ENCODE data around the gene PRF1. TPM values are rescaled to one million over a fixed set of nuclear protein-coding genes. Genes with fewer than 3 reads are reported as not detected.

PRF1 gene
- total RNA-seq, 1 donor from 2014 or later = 3.2 TPM

- intact Hi-C loops (cut with micrococcal nuclease) = no loop called here
- ATAC-seq (no peak), DNase-seq (no peak)
Observed at GRCh38 chr10:70566515-70567290, 35.8 kb downstream of the PRF1 start.

DNA sequence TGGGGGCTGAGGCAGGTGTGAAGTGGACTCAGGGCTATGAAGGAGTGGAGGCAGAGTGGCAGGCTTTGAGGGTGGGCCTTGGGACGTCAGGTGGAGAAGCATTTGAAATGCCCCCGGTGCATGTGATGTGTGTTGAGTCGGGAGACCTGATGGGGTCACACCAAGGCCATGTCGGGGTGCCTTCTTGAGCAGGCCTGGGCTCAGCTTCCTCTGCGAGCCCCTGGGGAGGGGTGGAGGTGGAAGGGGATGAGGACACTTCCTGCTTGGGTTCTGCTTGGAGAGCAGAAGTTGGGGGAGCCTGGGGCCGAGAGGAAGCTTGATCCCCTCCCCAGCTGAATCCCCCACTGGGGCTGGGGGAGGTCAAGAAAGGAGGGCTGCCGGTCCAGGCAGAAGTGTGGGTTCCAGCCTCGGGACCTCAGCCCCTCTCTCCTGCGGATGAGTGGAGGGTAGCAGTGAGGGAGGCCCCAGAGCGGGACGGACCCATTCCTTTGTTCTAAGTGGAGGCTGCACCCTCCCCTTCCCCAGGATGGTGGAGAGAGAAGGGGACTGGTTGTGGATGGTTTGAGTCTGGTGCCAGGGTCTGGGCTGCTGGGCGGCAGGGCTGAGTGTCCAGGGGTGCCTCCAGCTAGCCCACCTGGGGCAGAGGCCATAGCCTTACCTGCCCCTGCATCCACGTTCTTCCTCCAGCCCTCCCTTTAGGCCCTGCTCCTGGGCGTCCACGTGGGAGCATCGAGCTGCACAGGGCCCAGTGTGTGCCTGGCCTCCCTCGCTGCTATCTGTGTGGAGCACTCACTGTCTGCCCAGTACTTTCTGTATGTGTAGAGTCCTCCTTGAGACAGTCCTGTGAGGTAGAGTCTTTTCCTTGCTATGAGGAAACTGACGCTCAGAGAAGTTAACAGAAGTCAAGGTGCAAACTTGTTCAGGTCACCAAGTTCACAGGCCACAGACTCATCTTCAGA, 36.7 kb downstream of the PRF1 start:
- DNase-seq (no peak), ATAC-seq (no peak)
- intact Hi-C loops (cut with micrococcal nuclease) = no loop called here

DNA sequence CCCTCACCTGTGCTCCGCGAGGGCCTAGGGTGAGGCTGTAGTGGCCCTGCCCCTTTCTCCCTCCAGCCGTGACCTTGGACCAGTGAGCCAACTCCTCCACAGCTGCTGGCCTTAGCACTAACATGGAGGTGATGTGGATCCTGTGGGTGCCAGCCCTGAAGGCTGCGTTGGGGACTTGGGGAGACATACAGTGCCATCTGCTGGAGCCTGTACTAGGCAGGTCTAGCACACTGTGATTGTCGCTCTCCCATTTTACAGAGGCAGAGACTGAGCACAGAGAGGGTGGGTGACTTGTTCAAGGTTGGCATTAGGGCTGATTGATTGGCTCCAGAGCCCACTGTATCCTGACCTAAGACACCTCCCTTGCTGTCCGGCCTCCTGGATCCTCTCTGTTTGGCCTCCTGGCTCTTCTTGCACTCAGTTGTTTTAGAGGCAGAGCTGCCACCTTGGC, 37.6 kb downstream of the PRF1 start:
- intact Hi-C loops (cut with micrococcal nuclease) = no loop called here
- no peak for DNase-seq

DNA sequence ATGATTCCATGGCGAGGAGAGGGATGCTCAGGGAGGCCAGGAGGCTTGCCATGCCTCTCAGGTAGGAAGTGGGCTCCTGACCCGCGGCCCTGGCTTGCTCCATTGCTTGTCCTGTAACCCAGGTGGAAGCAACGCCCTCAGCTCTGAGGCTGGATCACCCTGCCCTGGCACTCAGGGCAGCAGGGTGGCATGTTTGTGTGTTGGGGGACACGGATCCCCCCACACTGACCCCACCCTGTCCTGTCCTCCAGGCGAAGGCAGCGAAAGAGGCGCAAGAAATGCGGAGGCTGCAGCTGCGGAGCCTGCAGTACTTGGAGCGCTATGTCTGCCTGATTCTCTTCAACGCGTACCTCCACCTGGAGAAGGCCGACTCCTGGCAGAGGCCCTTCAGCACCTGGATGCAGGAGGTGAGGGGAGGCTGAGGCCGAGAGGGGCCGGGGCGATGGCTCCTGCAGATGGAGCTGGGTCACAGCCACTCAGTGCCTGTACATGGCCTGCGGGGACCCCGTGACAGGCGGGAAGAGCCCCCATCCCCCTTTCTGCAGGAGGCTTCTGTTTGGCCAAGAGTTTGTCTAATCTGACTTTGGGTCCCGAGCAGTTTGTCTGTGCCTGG, 38.3 kb downstream of the PRF1 start:
- DNase-seq (no peak), ATAC-seq (no peak)
- intact Hi-C loops (cut with micrococcal nuclease) = no loop called here

More for the DNA sequence above, 37.6 kb downstream of the PRF1 start:
- no peak for ATAC-seq

GRCh38 chr10:70563230-70563629, 39.3 kb downstream of the PRF1 start:
- ATAC-seq = no peak
- DNase-seq = no peak
- intact Hi-C loops (cut with micrococcal nuclease) = no loop called here

DNA sequence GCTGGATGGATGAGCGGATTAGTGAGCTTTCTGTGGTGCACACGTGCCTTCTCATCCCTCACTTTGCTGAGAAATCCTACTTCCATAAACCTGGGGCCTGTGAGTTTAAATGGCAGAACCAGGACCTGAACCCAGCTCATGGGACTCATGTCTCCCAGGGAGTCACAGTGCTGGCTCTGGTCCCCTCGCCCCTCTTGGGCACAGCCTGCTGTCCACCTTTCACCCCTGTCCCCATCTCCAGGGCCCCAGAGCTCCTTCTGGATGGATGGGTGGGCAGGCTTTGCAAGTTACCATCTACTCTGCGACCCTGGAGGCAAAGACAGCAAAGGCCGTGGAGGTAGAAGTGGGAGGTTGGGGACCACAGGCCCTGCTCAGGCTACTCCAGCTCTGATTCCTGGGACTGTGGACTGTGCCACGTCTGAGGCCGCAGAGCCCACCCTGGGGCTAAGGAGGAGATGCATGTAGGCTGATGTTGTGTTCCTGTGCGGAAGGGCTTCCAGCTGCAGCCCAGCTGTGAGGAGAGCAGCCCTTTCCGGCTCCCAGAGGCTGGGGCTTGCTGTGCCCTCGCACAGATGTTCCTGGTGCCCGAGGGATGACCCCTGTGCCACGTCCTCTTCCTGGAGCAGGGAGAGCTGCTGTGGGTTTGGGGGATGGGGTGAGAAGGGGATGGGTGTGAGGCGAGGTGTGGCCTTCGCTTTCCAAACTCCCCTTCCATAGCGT, 40.3 kb downstream of the PRF1 start:
- DNase-seq = no peak
- intact Hi-C loops (cut with micrococcal nuclease) = no loop called here

GRCh38 chr10:70561558-70561957, 41.0 kb downstream of the PRF1 start:
- DNase-seq = no peak
- no peak for ATAC-seq
- intact Hi-C loops (cut with micrococcal nuclease) = no loop called here

More for the DNA sequence above, 40.3 kb downstream of the PRF1 start:
- no peak for ATAC-seq

DNA sequence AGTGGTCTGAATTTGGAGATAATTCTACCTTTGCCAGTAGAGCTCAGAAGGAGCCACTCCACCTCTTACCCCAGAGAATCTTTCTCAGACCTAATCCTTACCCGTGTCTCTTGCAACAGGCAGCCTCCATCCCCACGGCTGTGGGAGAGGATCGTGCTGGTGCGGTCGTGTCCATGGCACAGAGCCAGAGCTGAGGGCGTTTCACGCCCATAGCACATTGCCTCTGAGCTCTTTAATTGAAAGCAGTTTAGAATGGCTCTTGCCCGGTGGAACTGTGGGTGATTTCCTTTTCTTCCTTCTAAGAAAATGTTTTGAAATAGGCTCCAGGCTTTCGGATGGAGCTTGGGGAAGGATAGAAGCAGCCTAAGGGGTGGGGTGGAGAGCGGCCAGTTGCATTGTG, 41.5 kb downstream of the PRF1 start:
- intact Hi-C loops (cut with micrococcal nuclease) = no loop called here
- peak; percentile 4 for ATAC-seq
- peak; percentile 63 for DNase-seq

GRCh38 chr10:70560511-70560941, 42.0 kb downstream of the PRF1 start:
- ATAC-seq = peak; percentile 79
- DNase-seq = peak; percentile 61
- intact Hi-C loops (cut with micrococcal nuclease) = no loop called here

DNA sequence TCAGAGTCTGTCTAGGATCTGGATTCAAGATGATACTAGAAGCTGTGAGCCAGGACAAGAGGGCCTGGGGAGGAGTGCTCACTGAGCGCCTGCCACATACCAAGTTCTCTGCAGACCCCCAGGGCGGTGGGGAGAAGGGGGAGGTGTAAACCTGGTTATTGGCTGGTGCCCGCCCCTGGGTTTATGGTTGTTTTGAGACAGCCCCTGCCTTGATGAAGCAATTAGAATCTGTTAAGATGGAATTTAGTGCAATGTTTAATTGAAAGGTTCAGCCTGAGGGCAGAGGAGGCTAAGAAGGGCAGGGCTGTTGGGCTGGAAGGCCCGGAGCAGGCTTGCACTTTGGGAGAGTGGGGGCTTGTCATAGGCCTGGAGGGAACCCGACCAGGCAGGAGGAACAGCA, 42.7 kb downstream of the PRF1 start:
- no peak for DNase-seq
- no peak for ATAC-seq
- intact Hi-C loops (cut with micrococcal nuclease) = no loop called here

- DNase-seq (peak; percentile 81), ATAC-seq (peak; percentile 79)
- intact Hi-C loops (cut with micrococcal nuclease) = no loop called here
Observed at GRCh38 chr10:70558871-70559810, 43.4 kb downstream of the PRF1 start.

GRCh38 chr10:70558295-70558694, 44.2 kb downstream of the PRF1 start:
- ATAC-seq (no peak), DNase-seq (no peak)
- intact Hi-C loops (cut with micrococcal nuclease) = no loop called here

GRCh38 chr10:70557876-70558275, 44.7 kb downstream of the PRF1 start:
- intact Hi-C loops (cut with micrococcal nuclease) = no loop called here
- ATAC-seq (no peak), DNase-seq (no peak)

DNA sequence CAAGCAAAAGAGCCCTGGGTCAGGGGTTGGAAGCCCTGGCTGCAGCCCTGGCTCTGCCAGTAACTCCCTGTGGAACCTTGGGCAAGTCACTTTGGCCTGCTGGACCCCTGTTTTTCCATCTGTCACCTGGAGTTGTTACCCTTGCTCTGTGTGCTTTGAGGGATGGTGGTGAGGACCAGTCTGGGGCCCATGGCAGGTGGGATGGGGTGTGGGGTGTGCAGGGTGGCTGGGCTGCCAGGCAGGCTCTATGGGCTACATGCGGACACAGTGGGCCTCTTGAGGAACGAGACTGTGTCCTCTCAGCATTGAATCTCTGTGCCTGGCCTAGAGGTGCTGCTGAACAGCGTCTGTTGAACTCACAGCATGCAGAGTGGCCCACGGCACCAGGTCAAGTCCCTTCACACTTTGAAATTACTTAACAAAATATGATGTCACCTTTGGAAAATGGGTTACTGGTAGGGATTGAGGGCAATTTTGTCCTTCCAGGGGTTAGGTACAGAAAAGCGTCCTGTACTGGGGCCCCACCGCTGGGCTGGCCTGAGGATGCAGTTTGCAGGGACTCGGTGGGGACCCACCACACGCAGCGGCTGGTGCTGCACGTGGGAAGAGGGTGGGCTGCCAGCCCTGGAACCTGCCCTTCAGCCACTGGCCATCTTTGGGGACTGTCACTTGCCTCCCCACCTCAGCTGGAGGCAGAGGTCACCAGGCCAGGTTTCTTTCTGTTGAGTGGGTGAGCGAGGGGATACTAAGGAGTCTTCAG, 45.3 kb downstream of the PRF1 start:
- DNase-seq = no peak
- intact Hi-C loops (cut with micrococcal nuclease) = no loop called here
- ATAC-seq = no peak

GRCh38 chr10:70555371-70555770, 47.2 kb downstream of the PRF1 start:
- intact Hi-C loops (cut with micrococcal nuclease) = no loop called here

DNA sequence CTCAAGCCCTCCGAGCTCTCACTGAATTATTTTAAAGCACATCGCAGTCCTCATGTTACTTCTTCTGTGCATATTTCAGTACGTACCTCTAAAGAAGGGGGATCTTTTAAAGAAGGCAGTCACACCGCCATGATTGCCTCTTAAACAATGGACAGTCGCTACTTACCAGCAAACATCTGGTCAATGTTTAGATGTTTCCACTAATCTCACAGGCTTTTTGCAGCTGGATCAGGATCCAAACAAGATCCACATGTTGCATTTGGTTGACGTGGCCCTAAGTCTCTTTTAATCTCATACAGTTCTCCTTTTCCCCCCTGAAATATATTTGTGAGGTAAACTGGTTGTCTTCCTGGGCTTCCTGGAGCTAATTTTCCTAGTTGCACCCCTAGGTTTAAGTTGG, 50.0 kb downstream of the PRF1 start:
- ATAC-seq = no peak
- no peak for DNase-seq
- intact Hi-C loops (cut with micrococcal nuclease) = loop anchor here (5.0 kb wide), 2 partner anchors 205 to 330 kb away; no protein-coding TSS in a partner anchor

More at GRCh38 chr10:70555371-70555770, 47.2 kb downstream of the PRF1 start:
- no peak for ATAC-seq
- DNase-seq = no peak

- intact Hi-C loops (cut with micrococcal nuclease) = loop anchor here (5.0 kb wide), 2 partner anchors 205 to 330 kb away; no protein-coding TSS in a partner anchor
- DNase-seq (no peak), ATAC-seq (peak; percentile 63)
Observed at GRCh38 chr10:70551971-70552422, 50.5 kb downstream of the PRF1 start.
